Neural cell (in vitro differentiated cells): ENCODE data around the gene FAM43B.

ENCODE experiments used
- EP300 ChIP-seq: fragments of 450-650 bp; conservative IDR thresholded peaks from 2 replicates; pipeline ENCODE4 v1.6.1; 2014; ENCODE audit warnings: antibody characterized with exemption, mild to moderate bottlenecking, moderate library complexity; ENCODE audit not compliant: poor library complexity, severe bottlenecking
- EZH2 ChIP-seq: fragments of 200-600, 300-800 bp; shearing (Covaris generic), sonication (generic); IDR thresholded peaks from 2 replicates; pipeline ENCODE4 v1.6.1; 2014; ENCODE audit warnings: antibody characterized with exemption, low read length, borderline replicate concordance, mild to moderate bottlenecking; ENCODE audit not compliant: insufficient read depth, poor library complexity, severe bottlenecking
- POLR2AphosphoS5 ChIP-seq: IDR thresholded peaks from 2 replicates; pipeline ENCODE4 v1.6.1; 2012
- RAD21 ChIP-seq: fragments of 450-650 bp; conservative IDR thresholded peaks from 2 replicates; pipeline ENCODE4 v1.6.1; 2014; ENCODE audit warnings: antibody characterized with exemption, mild to moderate bottlenecking, moderate library complexity
- TAF1 ChIP-seq: IDR thresholded peaks from 2 replicates; pipeline ENCODE4 v1.6.1; 2012; ENCODE audit warnings: low read depth
- TF ChIP-seq, protein P1 (sequence below): fragments of 450-650 bp; IDR thresholded peaks from 2 replicates; pipeline ENCODE4 v1.5.1; 2014; ENCODE audit warnings: antibody characterized with exemption, mild to moderate bottlenecking, moderate library complexity; ENCODE audit not compliant: poor library complexity, severe bottlenecking
- TF ChIP-seq, protein P2 (sequence below): IDR thresholded peaks from 2 replicates; pipeline ENCODE4 v1.6.1; 2012; ENCODE audit warnings: borderline replicate concordance

DNA sequence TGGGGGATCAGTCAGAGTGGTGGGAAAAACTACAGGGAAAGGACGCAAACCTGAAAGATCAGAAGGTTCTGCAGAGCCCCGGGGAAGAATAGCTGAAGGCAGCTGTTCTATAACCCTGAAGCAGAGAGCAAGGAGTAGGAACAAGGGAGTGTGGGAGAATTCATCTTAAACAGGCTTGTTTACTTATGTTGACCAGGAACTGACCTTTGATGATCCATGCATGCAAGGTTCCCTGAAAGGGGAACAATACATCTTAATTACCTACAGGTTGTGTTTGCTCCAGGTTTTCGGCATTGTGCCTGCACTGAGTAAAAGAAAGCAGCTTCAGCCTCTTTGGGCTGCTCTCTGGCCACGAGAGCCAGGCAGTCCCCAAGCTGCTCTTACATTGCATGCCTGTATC is 18.7 kb upstream of the FAM43B start:
- no peak for TF ChIP-seq POLR2AphosphoS5
- TF ChIP-seq, protein P1, sequence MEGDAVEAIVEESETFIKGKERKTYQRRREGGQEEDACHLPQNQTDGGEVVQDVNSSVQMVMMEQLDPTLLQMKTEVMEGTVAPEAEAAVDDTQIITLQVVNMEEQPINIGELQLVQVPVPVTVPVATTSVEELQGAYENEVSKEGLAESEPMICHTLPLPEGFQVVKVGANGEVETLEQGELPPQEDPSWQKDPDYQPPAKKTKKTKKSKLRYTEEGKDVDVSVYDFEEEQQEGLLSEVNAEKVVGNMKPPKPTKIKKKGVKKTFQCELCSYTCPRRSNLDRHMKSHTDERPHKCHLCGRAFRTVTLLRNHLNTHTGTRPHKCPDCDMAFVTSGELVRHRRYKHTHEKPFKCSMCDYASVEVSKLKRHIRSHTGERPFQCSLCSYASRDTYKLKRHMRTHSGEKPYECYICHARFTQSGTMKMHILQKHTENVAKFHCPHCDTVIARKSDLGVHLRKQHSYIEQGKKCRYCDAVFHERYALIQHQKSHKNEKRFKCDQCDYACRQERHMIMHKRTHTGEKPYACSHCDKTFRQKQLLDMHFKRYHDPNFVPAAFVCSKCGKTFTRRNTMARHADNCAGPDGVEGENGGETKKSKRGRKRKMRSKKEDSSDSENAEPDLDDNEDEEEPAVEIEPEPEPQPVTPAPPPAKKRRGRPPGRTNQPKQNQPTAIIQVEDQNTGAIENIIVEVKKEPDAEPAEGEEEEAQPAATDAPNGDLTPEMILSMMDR = no peak
- no peak for TF ChIP-seq RAD21
- no peak for TF ChIP-seq TAF1
- TF ChIP-seq, protein P2, sequence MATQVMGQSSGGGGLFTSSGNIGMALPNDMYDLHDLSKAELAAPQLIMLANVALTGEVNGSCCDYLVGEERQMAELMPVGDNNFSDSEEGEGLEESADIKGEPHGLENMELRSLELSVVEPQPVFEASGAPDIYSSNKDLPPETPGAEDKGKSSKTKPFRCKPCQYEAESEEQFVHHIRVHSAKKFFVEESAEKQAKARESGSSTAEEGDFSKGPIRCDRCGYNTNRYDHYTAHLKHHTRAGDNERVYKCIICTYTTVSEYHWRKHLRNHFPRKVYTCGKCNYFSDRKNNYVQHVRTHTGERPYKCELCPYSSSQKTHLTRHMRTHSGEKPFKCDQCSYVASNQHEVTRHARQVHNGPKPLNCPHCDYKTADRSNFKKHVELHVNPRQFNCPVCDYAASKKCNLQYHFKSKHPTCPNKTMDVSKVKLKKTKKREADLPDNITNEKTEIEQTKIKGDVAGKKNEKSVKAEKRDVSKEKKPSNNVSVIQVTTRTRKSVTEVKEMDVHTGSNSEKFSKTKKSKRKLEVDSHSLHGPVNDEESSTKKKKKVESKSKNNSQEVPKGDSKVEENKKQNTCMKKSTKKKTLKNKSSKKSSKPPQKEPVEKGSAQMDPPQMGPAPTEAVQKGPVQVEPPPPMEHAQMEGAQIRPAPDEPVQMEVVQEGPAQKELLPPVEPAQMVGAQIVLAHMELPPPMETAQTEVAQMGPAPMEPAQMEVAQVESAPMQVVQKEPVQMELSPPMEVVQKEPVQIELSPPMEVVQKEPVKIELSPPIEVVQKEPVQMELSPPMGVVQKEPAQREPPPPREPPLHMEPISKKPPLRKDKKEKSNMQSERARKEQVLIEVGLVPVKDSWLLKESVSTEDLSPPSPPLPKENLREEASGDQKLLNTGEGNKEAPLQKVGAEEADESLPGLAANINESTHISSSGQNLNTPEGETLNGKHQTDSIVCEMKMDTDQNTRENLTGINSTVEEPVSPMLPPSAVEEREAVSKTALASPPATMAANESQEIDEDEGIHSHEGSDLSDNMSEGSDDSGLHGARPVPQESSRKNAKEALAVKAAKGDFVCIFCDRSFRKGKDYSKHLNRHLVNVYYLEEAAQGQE = no peak
- no peak for TF ChIP-seq EZH2
- no peak for TF ChIP-seq EP300
